H1 (cell line): Measurements from ENCODE around the gene ZNF750. TPM values are rescaled to one million over a fixed set of nuclear protein-coding genes. Genes with fewer than 3 reads are reported as not detected.

Experiments
- CTCF ChIA-PET: fragments of 300-600 bp; sonication (Branson Sonifier 250); formaldehyde crosslinking; loops from one replicate; lab custom pipeline; 2021; ENCODE audit not compliant: partially characterized antibody; lab: Charles Lee
- POLR2A ChIA-PET: fragments of 300-600 bp; sonication (Branson Sonifier 250); formaldehyde crosslinking; loops from one replicate; lab custom pipeline; 2021; ENCODE audit warnings: inconsistent platforms; ENCODE audit not compliant: partially characterized antibody; lab: Charles Lee
- DNase-seq, 2 experiments: peaks; one replicate each; pipeline versions ENCODE4 v3.0.0 to v3.0.0-alpha.2; 2010 to 2022; ENCODE audit warnings: low spot score in 2 of 2, low read depth in 1 of 2, mixed read lengths in 1 of 2
- FAIRE-seq: peaks from 2 replicates; lab custom pipeline; 2011; peaks lifted over from hg19 to GRCh38; lab: Jason Lieb, UNC
- H2AFZ ChIP-seq: 2 replicates; pipeline ENCODE4 v1.8.1; 2012; ENCODE audit warnings: low read length, inconsistent platforms
- H2AK5ac ChIP-seq: 2 replicates; pipeline ENCODE4 v1.6.1; 2013; ENCODE audit warnings: low read depth, low read length
- H2BK120ac ChIP-seq: replicated peaks from 2 replicates; pipeline ENCODE3; 2013; ENCODE audit warnings: low read depth, low read length, inconsistent platforms
- H2BK12ac ChIP-seq: 2 replicates; pipeline ENCODE4 v1.6.1; 2013; ENCODE audit warnings: low read depth, low read length
- H2BK15ac ChIP-seq: 2 replicates; pipeline ENCODE4 v1.6.1; 2013; ENCODE audit warnings: low read length
- H2BK20ac ChIP-seq: 2 replicates; pipeline ENCODE4 v1.6.1; 2013; ENCODE audit warnings: low read length
- H2BK5ac ChIP-seq: 2 replicates; pipeline ENCODE4 v1.6.1; 2013; ENCODE audit warnings: low read depth, low read length
- H3K14ac ChIP-seq: 2 replicates; pipeline ENCODE4 v1.6.1; 2013; ENCODE audit warnings: inconsistent platforms; ENCODE audit not compliant: insufficient read length
- H3K18ac ChIP-seq: 2 replicates; pipeline ENCODE4 v1.6.1; 2013; ENCODE audit warnings: low read length; ENCODE audit errors: extremely low read depth
- H3K23ac ChIP-seq: 2 replicates; pipeline ENCODE4 v1.6.1; 2013; ENCODE audit warnings: inconsistent platforms; ENCODE audit not compliant: insufficient read length
- H3K23me2 ChIP-seq: 2 replicates; pipeline ENCODE4 v1.6.1; 2013; ENCODE audit warnings: low read depth, low read length
- H3K27ac ChIP-seq: 2 replicates; pipeline ENCODE4 v1.6.1; 2011; ENCODE audit warnings: low read depth, low read length, inconsistent platforms
- H3K27me3 ChIP-seq, 4 experiments: replicated peaks in 1 of 4; 1 replicate in 1 of 4; 2 replicates in 3 of 4; pipeline versions ENCODE4 v1.6.1 to v1.8.1; 2011 to 2013; ENCODE audit warnings: low read length in 3 of 4, mild to moderate bottlenecking in 3 of 4, inconsistent platforms in 2 of 4, mixed read lengths in 2 of 4, moderate library complexity in 1 of 4; ENCODE audit not compliant: control insufficient read depth in 3 of 4, insufficient read depth in 3 of 4; ENCODE audit errors: extremely low read depth in 1 of 4
- H3K36me3 ChIP-seq, 4 experiments: 2 replicates each; pipeline versions ENCODE4 v1.6.1 to v1.8.1; 2011 to 2013; ENCODE audit warnings: mild to moderate bottlenecking in 4 of 4, low read length in 3 of 4, moderate library complexity in 2 of 4, control low read depth in 1 of 4, inconsistent platforms in 1 of 4; ENCODE audit not compliant: insufficient read depth in 4 of 4, control insufficient read depth in 2 of 4
- H3K4ac ChIP-seq: replicated peaks from 2 replicates; pipeline ENCODE3; 2013; ENCODE audit warnings: low read length, low read depth, mixed read lengths, inconsistent platforms; ENCODE audit not compliant: insufficient read length
- H3K4me1 ChIP-seq, 4 experiments: replicated peaks in 1 of 4; 1 replicate in 1 of 4; 2 replicates in 3 of 4; pipeline versions ENCODE4 v1.6.1 to v1.8.1; 2011 to 2013; ENCODE audit warnings: low read length in 3 of 4, inconsistent platforms in 2 of 4, mixed read lengths in 1 of 4; ENCODE audit not compliant: insufficient read depth in 4 of 4, control insufficient read depth in 3 of 4
- H3K4me2 ChIP-seq, 2 experiments: 2 replicates each; pipeline versions ENCODE4 v1.6.1 to v1.8.1; 2011 to 2013; ENCODE audit warnings: low read depth in 2 of 2, low read length in 2 of 2, control low read depth in 1 of 2, inconsistent platforms in 1 of 2, mild to moderate bottlenecking in 1 of 2; ENCODE audit not compliant: insufficient read depth in 1 of 2
- H3K4me3 ChIP-seq, 4 experiments: fragments of 200-600, 300-600 bp in 1 of 4; sonication (generic), shearing (Covaris generic), sonication (Bioruptor Twin) in 1 of 4; 2 replicates each; pipeline versions ENCODE4 v1.5.1 to v1.8.1; 2011 to 2016; ENCODE audit warnings: low read length in 4 of 4, low read depth in 3 of 4, control low read depth in 2 of 4, inconsistent platforms in 2 of 4, mild to moderate bottlenecking in 2 of 4, mixed read lengths in 1 of 4, moderate library complexity in 1 of 4; ENCODE audit not compliant: insufficient read depth in 2 of 4; ENCODE audit errors: extremely low read depth in 1 of 4
- H3K56ac ChIP-seq: replicated peaks from 2 replicates; pipeline ENCODE3; 2013; ENCODE audit warnings: low read depth, mild to moderate bottlenecking, mixed read lengths, low read length, inconsistent platforms; ENCODE audit not compliant: insufficient read length
- H3K79me1 ChIP-seq: 2 replicates; pipeline ENCODE4 v1.6.1; 2013; ENCODE audit warnings: low read depth, low read length, control low read depth
- H3K79me2 ChIP-seq, 2 experiments: 2 replicates each; pipeline versions ENCODE4 v1.6.1 to v1.8.1; 2012 to 2013; ENCODE audit warnings: low read length in 2 of 2, mild to moderate bottlenecking in 2 of 2, inconsistent platforms in 1 of 2; ENCODE audit not compliant: insufficient read depth in 2 of 2, control insufficient read depth in 1 of 2
- H3K9ac ChIP-seq, 4 experiments: replicated peaks in 1 of 4; 1 replicate in 1 of 4; 2 replicates in 3 of 4; pipeline versions ENCODE4 v1.6.1 to v1.8.1; 2011 to 2013; ENCODE audit warnings: low read depth in 3 of 4, low read length in 3 of 4, control low read depth in 2 of 4, mild to moderate bottlenecking in 2 of 4, moderate library complexity in 2 of 4, inconsistent platforms in 1 of 4; ENCODE audit errors: extremely low read depth in 1 of 4
- H3K9me3 ChIP-seq, 2 experiments: 2 replicates each; pipeline versions ENCODE4 v1.6.1 to v1.8.1; 2012 to 2013; ENCODE audit warnings: mild to moderate bottlenecking in 2 of 2, moderate library complexity in 2 of 2, control low read depth in 1 of 2, inconsistent platforms in 1 of 2, low read depth in 1 of 2, low read length in 1 of 2, mixed read lengths in 1 of 2; ENCODE audit not compliant: insufficient read depth in 2 of 2
- H4K20me1 ChIP-seq, 2 experiments: replicated peaks in 1 of 2; 2 replicates each; pipeline versions ENCODE3 to v1.8.1; 2011 to 2013; ENCODE audit warnings: inconsistent platforms in 2 of 2, low read length in 2 of 2, mild to moderate bottlenecking in 1 of 2; ENCODE audit not compliant: insufficient read depth in 2 of 2, control insufficient read depth in 1 of 2
- H4K5ac ChIP-seq: 2 replicates; pipeline ENCODE4 v1.6.1; 2013; ENCODE audit warnings: low read length, low read depth, mixed read lengths, inconsistent platforms; ENCODE audit not compliant: insufficient read length
- H4K8ac ChIP-seq: 2 replicates; pipeline ENCODE4 v1.8.0; 2013; ENCODE audit warnings: mild to moderate bottlenecking, moderate library complexity, low read length, inconsistent platforms; ENCODE audit not compliant: insufficient read depth; ENCODE audit errors: extremely low read depth
- H4K91ac ChIP-seq: replicated peaks from 2 replicates; pipeline ENCODE3; 2013; ENCODE audit warnings: low read length, mixed read lengths, inconsistent platforms; ENCODE audit not compliant: insufficient read length
- CTCF ChIP-seq, 3 experiments: IDR thresholded peaks; 1 replicate in 2 of 3; 2 replicates in 1 of 3; pipeline versions ENCODE4 v1.5.1 to v1.6.1; 2011; ENCODE audit warnings: low read length in 3 of 3, mild to moderate bottlenecking in 3 of 3, inconsistent platforms in 2 of 3, low read depth in 1 of 3, moderate library complexity in 1 of 3; ENCODE audit not compliant: insufficient read depth in 1 of 3; ENCODE audit errors: control extremely low read depth in 1 of 3
- POLR2AphosphoS5 ChIP-seq: IDR thresholded peaks from 2 replicates; pipeline ENCODE4 v1.6.1; 2011; ENCODE audit warnings: low read depth, low read length
- SIX5 ChIP-seq: IDR thresholded peaks from 2 replicates; pipeline ENCODE4 v1.6.1; 2011; ENCODE audit warnings: mild to moderate bottlenecking, low read depth, low read length
- SUZ12 ChIP-seq: fragments of 200-600 bp; sonication (generic); IDR thresholded peaks from 2 replicates; pipeline ENCODE4 v1.6.1; 2012; ENCODE audit warnings: mild to moderate bottlenecking, inconsistent platforms, low read length, moderate library complexity, mixed read lengths
- WGBS, 2 experiments: shearing (Covaris generic) in 1 of 2; methylation state at CpG; one replicate each; pipeline versions ENCODE4 v1.1.6 to v1.1.7; 2013 to 2015; ENCODE audit warnings: low lambda C conversion rate in 2 of 2, mixed read lengths in 2 of 2, inconsistent platforms in 1 of 2, low coverage in 1 of 2, missing lambda C conversion rate in 1 of 2; ENCODE audit not compliant: insufficient replicate concordance in 2 of 2, insufficient coverage in 1 of 2, insufficient read length in 1 of 2; ENCODE audit errors: extremely low coverage in 1 of 2, missing lambda C conversion rate in 1 of 2; 5-methylcytosine and 5-hydroxymethylcytosine counted together
- polyA plus RNA-seq, 7 experiments: library from polyadenylated mRNA; depleted of rRNA in 3 of 7; stranded (reverse) in 5 of 7; unstranded in 2 of 7; fragments of >200 nt in 5 of 7; fragments of 200-250 nt in 2 of 7; gene quantifications; 1 replicate in 5 of 7; 2 replicates in 1 of 7; 4 replicates in 1 of 7; pipeline versions ENCODE4 v1.2.1 to v1.2.3, GENCODE V29; 2011 to 2013; ENCODE audit warnings: missing spikeins in 2 of 7, mixed read lengths in 2 of 7
- total RNA-seq: library from RNA; stranded (reverse); fragmentation: NEBNext Ultra II Directional; extraction: Animal tissue kit (Norgen Biotek cat#: 25700); gene quantifications from 2 replicates; pipeline ENCODE4 v1.2.1, GENCODE V29; 2021
- TF ChIP-seq, protein P1 (sequence below): IDR thresholded peaks from 2 replicates; pipeline ENCODE4 v1.6.1; 2011; ENCODE audit warnings: low read depth, mild to moderate bottlenecking, low read length; ENCODE audit not compliant: insufficient read depth

ZNF750 gene
- total and polyA plus RNA-seq, 2 of the 8 experiments (the other 6 are each of a cell fraction or from before 2014, with no cell fraction given) = not detected

DNA sequence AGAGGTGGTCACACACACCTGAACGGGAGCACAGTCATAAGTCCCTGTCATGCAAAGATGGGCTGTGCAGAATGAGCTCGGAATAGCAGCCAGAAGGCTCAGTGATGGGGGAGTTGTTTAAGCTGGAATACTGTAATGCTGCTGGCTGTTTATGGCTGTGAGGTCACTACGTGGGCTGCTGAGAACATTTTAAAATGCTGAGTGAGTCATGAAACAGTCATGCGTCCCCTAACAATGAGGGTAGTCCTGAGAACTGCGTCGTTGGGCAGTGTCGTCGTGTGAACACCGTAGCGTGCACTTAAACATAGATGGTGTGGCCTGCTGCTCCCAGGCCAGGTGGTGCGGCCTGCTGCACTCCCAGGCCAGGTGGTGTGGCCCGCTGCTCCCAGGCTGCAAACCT lies 48.3 kb downstream of the ZNF750 start:
- Histone ChIP-seq H3K27ac (no peak overlapping the region), H4K5ac (no peak overlapping the region), H2BK15ac (no peak overlapping the region), H3K23ac (no peak overlapping the region), H3K36me3 (peaks cover 0 to 8% (median 0%) of the 10 kb centered on the region in 4 experiments; a peak in 3 of 8 replicates), H4K20me1 (peaks cover 10 to 20% of the 10 kb centered on the region in 2 experiments), H3K4me3 (no peak overlapping the region), H3K27me3 (no peaks in the 10 kb centered on the region), H3K4me2 (no peak overlapping the region), H2AK5ac (peak overlapping the region; percentile 93; the same call in 1 of the 2 replicates), H3K14ac (no peak overlapping the region), H2BK5ac (no peak overlapping the region), H2BK20ac (no peak overlapping the region), H2BK12ac (no peak overlapping the region), H3K18ac (no peak overlapping the region), H3K79me2 (peaks cover 0 to 41% of the 10 kb centered on the region in 2 experiments; a peak in 2 of 4 replicates), H3K9ac (no peak overlapping the region), H3K4ac (no peak overlapping the region), H4K91ac (no peak overlapping the region), H4K8ac (no peak overlapping the region; the same call in 1 of the 2 replicates), H3K4me1 (no peaks in the 10 kb centered on the region), H2BK120ac (no peak overlapping the region), H2AFZ (no peak overlapping the region), H3K9me3 (no peaks in the 10 kb centered on the region), H3K56ac (no peak overlapping the region), H3K79me1 (peaks cover 24% of the 10 kb centered on the region), H3K23me2 (0 out of 2 replicates have a peak, but pooled peaks cover 2% of the 10 kb centered on the region)
- FAIRE-seq = no peak
- ChIA-PET POLR2A (no interaction called here), CTCF (interaction anchor here (1.6 kb wide), 1 partner anchor 124 kb away, joined by 3 read pairs; no protein-coding TSS in a partner anchor)
- DNase-seq = no peak
- TF ChIP-seq, protein P1, sequence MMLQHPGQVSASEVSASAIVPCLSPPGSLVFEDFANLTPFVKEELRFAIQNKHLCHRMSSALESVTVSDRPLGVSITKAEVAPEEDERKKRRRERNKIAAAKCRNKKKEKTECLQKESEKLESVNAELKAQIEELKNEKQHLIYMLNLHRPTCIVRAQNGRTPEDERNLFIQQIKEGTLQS = no peak
- TF ChIP-seq SIX5 (no peak), POLR2AphosphoS5 (no peak), CTCF (IDR thresholded peaks at IDR 0.05; ENCODE audit: control extremely low read depth in 1 of 3, insufficient read depth in 1 of 3, low read depth in 1 of 3, low read length in 3 of 3) (no peak), SUZ12 (no peak)
- 96% methylated on average over 12 of the region's 12 CpGs; no CpG with 5 or more reads in 1 of the 2 experiments for WGBS, 2 experiments
